ENCODE data around the gene STX18. TPM values are rescaled to one million over a fixed set of nuclear protein-coding genes. Genes with fewer than 3 reads are reported as not detected.
A peak's percentile ranks its signal among the peaks of the same experiment; 100 is the strongest.
"Not testable (repeated sequence)": the region's sequence is repeated elsewhere in the genome, so short reads cannot be mapped to it uniquely, and the experiment has no call there.

STX18 gene
- total and polyA plus RNA-seq, 11 donors = 10.1 to 26.1 (median 18.0) TPM

GRCh38 chr4:4506961-4507360 lies 34.9 kb downstream of the STX18 start:
- Histone ChIP-seq H3K4me3 (no peak overlapping the region), H3K4me1 (peaks cover 0 to 14% (median 0%) of the 10 kb centered on the region in 12 donors), H3K9me3 (no peaks in the 10 kb centered on the region), H3K36me3 (no peaks in the 10 kb centered on the region), H3K27ac (no peak overlapping the region), H3K27me3 (no peaks in the 10 kb centered on the region)
- TF ChIP-seq CTCF (IDR thresholded peaks at IDR 0.05) = no peak
- no peak for TF ChIP-seq POLR2A (IDR thresholded peaks at IDR 0.05)
- intact Hi-C loops (cut with DNase I) = no loop called here
- ATAC-seq = no peak
- no peak for DNase-seq
- 79 to 84% (median 81%) methylated on average over 5 of the region's 5 CpGs for WGBS, 4 donors

GRCh38 chr4:4505211-4505610 lies 36.6 kb downstream of the STX18 start:
- 96 to 97% (median 96%) methylated on average over 9 of the region's 9 CpGs for WGBS, 4 donors
- H3K9me3 ChIP-seq; H3K4me3 ChIP-seq; H3K27me3 ChIP-seq; H3K36me3 ChIP-seq; H3K27ac ChIP-seq; intact Hi-C loops (cut with DNase I); ATAC-seq; DNase-seq: not testable (repeated sequence)
- H3K4me1 ChIP-seq = peaks cover 0 to 15% (median 0%) of the 10 kb centered on the region in 12 donors

- H3K27me3 ChIP-seq = no peaks in the 10 kb centered on the region
- TF ChIP-seq CTCF (IDR thresholded peaks at IDR 0.05) (no peak), POLR2A (IDR thresholded peaks at IDR 0.05) (no peak)
- no peaks in the 10 kb centered on the region for H3K36me3 ChIP-seq
- intact Hi-C loops (cut with DNase I) = no loop called here
- no peak overlapping the region for H3K27ac ChIP-seq
- no peak for DNase-seq
- ATAC-seq = no peak
- WGBS, 4 donors = 94 to 97% (median 96%) methylated on average over 2 of the region's 2 CpGs
- no peaks in the 10 kb centered on the region for H3K9me3 ChIP-seq
- H3K4me1 ChIP-seq = peaks cover 0 to 15% (median 0%) of the 10 kb centered on the region in 12 donors
- H3K4me3 ChIP-seq = no peak overlapping the region
Measured at GRCh38 chr4:4504783-4505182, 37.1 kb downstream of the STX18 start.

- Histone ChIP-seq H3K36me3 (no peaks in the 10 kb centered on the region), H3K4me3 (peak overlapping the region in 2 of 12 donors; percentile 8 to 27), H3K27ac (no peak overlapping the region), H3K27me3 (no peaks in the 10 kb centered on the region), H3K9me3 (no peaks in the 10 kb centered on the region), H3K4me1 (peaks cover 0 to 15% (median 0%) of the 10 kb centered on the region in 12 donors)
- TF ChIP-seq CTCF (IDR thresholded peaks at IDR 0.05) (no peak), POLR2A (IDR thresholded peaks at IDR 0.05) (no peak)
- intact Hi-C loops (cut with DNase I) = no loop called here
- 45 to 59% (median 51%) methylated on average over 10 of the region's 10 CpGs for WGBS, 4 donors
- DNase-seq (no peak), ATAC-seq (no peak)
Measured at GRCh38 chr4:4502694-4503311, 39.0 kb downstream of the STX18 start.

GRCh38 chr4:4501679-4502078 lies 40.2 kb downstream of the STX18 start:
- Histone ChIP-seq H3K27ac (no peak overlapping the region), H3K9me3 (no peaks in the 10 kb centered on the region), H3K27me3 (no peaks in the 10 kb centered on the region), H3K4me3 (no peak overlapping the region), H3K4me1 (peaks cover 0 to 18% (median 0%) of the 10 kb centered on the region in 12 donors), H3K36me3 (no peaks in the 10 kb centered on the region)
- DNase-seq (no peak), ATAC-seq (no peak)
- intact Hi-C loops (cut with DNase I) = no loop called here
- no peak for TF ChIP-seq POLR2A (IDR thresholded peaks at IDR 0.05)
- TF ChIP-seq CTCF (IDR thresholded peaks at IDR 0.05) = no peak
- WGBS, 4 donors = 79 to 90% (median 83%) methylated on average over 2 of the region's 2 CpGs
